Activated T-helper 9 cell treated with anti-CD3 and anti-CD28 coated beads, Interleukin-2, amount 50 U/mL, for 16 hours (primary cell): ENCODE measurements around the gene CBR1.
A peak's percentile ranks its signal among the peaks of the same experiment; 100 is the strongest.

Experiments used
- DNase-seq: peaks from one replicate; pipeline ENCODE4 v3.0.0-alpha.2; 2020; ENCODE audit warnings: low read depth

Gene CBR1

GRCh38 chr21:36069713-36070583 is at the start of gene CBR1:
TSS of gene CBR1 (plus strand) at chr21:36070024. CDS start at chr21:36070116, 92 bp downstream.
- DNase-seq: peak; percentile 83

DNA sequence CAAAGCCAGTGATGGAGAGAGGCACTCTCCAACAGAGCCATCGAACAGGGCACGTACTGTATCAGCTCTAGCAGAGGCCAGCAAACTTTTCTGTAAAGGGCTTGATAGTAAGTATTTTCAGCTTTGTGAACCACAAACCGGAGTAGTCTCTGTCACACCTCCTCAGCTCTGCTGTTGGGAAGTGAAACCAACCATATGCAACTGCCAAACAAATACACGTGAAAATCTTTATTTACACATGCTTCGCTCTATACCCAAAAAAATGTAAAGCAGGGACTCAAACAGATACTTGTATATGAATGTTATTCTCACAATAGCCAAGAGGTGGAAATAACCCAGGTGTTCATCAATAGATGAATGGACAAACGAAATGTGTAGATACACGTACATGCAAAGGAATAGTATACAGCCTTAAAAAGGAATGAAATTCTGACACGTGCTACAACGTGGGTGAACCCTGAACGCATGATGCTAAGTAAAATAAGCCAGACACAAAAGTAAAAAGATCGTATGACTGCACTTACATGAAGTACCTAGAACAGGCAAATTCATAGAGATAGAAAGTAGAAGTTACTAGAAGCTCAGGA is 48.5 kb upstream of the CBR1 start:
- DNase-seq: no peak

DNA sequence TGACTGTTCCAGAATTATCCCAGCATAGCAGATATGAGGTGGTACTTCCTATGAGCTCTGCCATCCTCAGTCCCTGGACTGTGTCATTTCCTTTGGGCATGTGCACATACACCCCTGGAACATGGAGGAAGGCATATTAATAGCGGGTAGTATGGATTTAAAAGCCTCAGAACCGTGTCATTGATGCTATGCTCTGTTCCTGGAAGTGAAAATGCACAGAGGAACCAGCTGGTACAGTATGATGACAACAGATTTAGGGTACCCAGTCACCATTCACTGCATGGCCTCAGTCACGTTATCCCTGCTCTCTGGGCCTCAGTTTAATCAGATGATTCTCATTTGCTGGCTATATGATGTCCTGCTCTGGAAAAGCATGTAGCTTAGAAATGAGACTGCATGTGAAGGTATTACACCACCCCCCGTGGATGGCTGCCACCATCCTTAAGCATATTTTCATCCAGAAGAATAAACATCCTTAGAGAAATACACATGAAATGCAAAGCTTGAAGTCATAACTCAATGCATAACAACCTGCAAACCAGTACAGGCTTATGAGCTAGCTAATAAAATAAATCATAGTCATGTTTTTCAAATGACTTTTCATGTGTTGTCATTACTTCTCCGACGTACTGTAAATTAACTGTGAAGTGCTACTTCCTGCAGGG is 47.3 kb upstream of the CBR1 start:
- no peak for DNase-seq

DNA sequence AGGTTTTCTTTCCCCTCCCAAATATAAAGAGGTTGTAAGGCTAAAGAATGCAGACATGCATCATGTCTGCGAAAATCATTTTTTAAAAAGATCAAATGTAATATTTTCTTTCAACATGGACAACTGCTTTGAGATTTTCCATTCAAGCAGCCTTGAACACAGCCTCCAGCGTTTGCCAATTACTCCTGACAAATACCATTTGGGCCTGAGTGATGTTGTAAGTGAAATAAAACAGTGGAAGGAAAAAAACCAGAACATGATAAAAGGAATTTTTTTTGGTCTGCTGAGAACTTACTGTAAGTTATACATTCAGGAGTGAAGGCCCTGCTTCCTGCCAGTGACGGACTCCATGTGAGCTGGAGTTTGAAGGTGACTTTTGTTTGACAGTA is 46.7 kb upstream of the CBR1 start:
- no peak for DNase-seq

DNA sequence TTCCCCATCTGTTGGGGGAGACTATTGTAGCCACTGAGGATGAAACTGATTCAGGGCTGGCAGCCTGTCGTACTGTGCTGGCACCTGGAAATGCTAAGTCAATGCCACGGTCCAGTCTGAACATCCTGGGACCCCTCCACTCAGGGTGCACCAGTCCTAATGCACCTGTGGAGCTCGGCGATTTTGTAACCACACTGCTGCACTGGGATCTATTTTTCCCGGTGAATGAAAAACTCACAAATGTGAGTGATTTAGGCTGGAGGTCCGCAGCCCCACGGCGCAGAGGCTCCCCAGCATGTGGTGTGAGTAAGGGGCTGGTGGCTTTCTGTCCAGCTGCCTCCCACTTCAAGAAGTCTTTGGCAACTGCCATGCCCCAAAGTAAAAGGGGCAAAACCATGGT is 45.0 kb upstream of the CBR1 start:
- no peak for DNase-seq

DNA sequence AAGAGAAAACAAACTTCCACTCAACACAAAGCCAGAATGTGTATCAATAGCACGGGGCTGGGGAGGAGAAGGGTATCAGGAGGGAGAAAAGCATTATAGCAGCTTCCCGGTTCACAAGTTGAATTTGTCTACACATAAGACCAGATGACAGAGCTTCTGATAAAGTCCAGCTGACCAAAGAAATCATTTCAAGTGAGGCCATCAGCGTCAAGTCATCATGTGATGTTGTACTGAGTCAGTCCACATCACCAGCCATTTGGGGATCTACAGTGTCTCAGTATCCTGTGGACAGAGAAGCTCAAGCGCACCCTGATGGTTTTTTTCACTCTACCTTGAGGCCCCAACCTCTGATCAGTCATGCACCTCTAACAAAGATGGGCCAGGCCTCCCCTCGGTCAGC is 42.5 kb upstream of the CBR1 start:
- DNase-seq: no peak

GRCh38 chr21:36028127-36029069 is 41.4 kb upstream of the CBR1 start:
- peak; percentile 43 for DNase-seq

- no peak for DNase-seq
Observed at GRCh38 chr21:36029309-36029708, 40.5 kb upstream of the CBR1 start.

GRCh38 chr21:36030581-36031189 is 39.1 kb upstream of the CBR1 start:
- DNase-seq: no peak

- no peak for DNase-seq
Observed at GRCh38 chr21:36032647-36033406, 37.0 kb upstream of the CBR1 start.

- DNase-seq: no peak
Observed at GRCh38 chr21:36034211-36034913, 35.5 kb upstream of the CBR1 start.

- no peak for DNase-seq
Observed at GRCh38 chr21:36035381-36035791, 34.4 kb upstream of the CBR1 start.

- no peak for DNase-seq
Observed at GRCh38 chr21:36038701-36039497, 30.9 kb upstream of the CBR1 start.

DNA sequence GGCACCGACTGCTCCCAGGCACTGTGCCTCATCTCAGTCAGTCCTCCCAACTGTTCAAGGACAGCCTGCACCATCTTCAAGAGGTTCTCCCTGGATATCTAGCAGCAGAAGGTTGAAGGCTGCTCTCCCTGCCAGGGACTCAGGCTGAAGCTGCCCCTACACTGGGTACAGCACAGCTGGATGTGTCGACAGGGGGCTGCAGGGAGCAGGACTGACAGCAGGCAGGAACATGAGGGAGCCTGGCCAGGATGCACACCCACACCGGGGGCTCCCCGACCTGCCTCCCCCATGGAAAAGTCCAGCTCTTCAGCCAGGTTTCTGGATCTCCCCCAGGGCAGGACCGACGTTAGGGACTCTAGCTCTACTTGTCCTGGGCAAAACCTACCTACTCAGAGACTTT is 30.0 kb upstream of the CBR1 start:
- DNase-seq: no peak

- DNase-seq: no peak
Observed at GRCh38 chr21:36040389-36040788, 29.4 kb upstream of the CBR1 start.

GRCh38 chr21:36041910-36042309 is 27.9 kb upstream of the CBR1 start:
- no peak for DNase-seq

GRCh38 chr21:36044056-36044455 is 25.8 kb upstream of the CBR1 start:
- DNase-seq: no peak

DNA sequence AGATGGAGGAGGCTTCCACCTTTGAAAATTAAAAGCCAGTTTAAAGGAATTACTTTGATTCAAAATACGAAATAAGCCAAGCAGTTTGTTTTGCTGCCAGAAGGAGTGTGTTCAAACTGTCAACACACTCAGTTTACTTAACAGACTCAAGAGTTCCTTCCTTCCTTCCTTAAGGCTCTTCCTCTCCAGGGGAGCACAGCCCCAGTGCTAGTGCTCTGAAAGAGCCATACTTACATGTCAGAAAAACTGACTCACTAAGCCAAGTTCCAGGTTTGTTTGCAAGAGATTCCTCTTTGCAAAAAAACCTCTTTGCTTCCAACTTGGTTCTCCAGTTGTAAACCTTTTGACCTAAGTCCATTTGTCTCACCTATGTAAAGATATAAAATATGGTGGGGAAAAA is 23.8 kb upstream of the CBR1 start:
- no peak for DNase-seq

DNA sequence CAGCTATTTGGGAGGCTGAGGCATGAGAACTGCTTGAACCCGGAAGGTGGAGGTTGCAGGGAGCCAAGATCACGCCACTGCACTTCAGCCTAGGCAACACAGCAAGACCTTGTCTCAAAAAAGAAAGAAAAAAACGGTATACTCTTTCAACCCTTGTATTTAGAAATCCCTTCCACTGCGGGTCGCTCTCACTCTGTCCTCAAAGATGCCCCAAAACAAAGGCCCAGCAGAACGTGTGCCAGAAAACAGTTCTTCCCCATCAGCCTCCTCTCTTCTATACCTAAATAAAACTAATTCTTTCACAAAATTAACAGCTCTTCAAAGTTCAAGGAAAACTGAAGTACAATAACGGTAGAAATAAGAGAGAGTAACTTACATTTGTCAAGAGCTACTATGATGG is 22.7 kb upstream of the CBR1 start:
- no peak for DNase-seq
